Muscle layer of colon (tissue), 2 donors: ENCODE data around the gene RRAS.

Experiments
- H3K27ac ChIP-seq: one replicate; pipeline ENCODE4 v1.7.0; 2013; ENCODE audit warnings: low read depth, mild to moderate bottlenecking, low read length, moderate library complexity
- H3K27me3 ChIP-seq, 2 donors: one replicate each; pipeline ENCODE4 v1.7.0; 2013; ENCODE audit warnings: low read length in 2 of 2, mild to moderate bottlenecking in 2 of 2; ENCODE audit not compliant: insufficient read depth in 2 of 2, control insufficient read depth in 1 of 2
- H3K36me3 ChIP-seq: one replicate; pipeline ENCODE4 v1.7.0; 2013; ENCODE audit warnings: mild to moderate bottlenecking, low read length; ENCODE audit not compliant: insufficient read depth
- H3K4me1 ChIP-seq: one replicate; pipeline ENCODE4 v1.7.0; 2013; ENCODE audit warnings: mild to moderate bottlenecking, low read length; ENCODE audit not compliant: insufficient read depth
- H3K4me3 ChIP-seq, 2 donors: one replicate each; pipeline ENCODE4 v1.7.0; 2013; ENCODE audit warnings: low read length in 2 of 2, low read depth in 1 of 2, mild to moderate bottlenecking in 1 of 2, moderate library complexity in 1 of 2
- H3K9ac ChIP-seq: one replicate; pipeline ENCODE4 v1.7.0; 2013; ENCODE audit warnings: low read length
- H3K9me3 ChIP-seq: one replicate; pipeline ENCODE4 v1.7.0; 2013; ENCODE audit warnings: mild to moderate bottlenecking, low read length
- donor health status: abdominal sarcoma.
- donor health status: Adenocarcinoma of cecum.

The RRAS gene

DNA sequence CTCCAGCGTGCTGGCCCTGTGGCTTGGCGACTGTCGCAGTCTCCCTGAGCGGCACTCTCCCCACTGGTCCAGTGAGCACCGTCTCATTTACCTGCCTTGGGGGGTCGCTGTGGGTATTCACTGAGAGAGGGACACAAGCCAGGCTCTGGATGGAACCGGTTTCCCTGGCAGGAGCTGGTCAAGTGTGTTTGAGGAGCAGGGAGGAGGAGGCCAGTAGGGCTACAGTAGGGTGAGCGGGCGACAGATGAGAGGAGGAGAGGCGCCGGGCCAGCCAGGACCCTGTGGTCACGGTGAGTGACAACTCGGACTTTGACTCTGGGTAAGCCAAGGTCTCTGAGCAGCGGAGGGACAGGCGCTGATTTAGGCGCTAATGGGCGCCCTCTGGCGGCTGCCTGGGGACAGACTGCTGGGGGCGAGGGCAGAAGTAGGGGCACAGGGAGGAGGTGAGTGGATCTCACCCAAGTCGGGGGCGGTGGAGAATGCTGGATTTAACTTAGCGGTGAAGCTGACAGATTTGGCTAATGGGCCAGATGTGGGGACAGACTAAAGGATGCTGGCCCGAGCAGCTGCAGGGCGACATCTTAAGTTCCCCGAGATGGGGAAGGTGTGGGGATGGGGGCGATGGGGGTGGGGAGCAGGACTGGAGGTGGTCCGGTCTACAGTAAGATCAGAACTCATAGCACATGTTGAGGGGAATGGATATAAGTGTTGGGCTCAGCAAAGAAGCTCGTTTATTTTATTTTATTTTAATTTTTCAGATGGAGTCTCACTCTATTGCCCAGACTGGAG, 32.4 kb upstream of the RRAS start:
- H3K9me3 ChIP-seq, result no peaks in the 10 kb centered on the region
- H3K27ac ChIP-seq, result no peak overlapping the region
- H3K36me3 ChIP-seq, result peaks cover 10% of the 10 kb centered on the region
- no peak overlapping the region for H3K4me3 ChIP-seq
- no peaks in the 10 kb centered on the region for H3K27me3 ChIP-seq
- H3K4me1 ChIP-seq, result peaks cover 12% of the 10 kb centered on the region
- no peak overlapping the region for H3K9ac ChIP-seq

DNA sequence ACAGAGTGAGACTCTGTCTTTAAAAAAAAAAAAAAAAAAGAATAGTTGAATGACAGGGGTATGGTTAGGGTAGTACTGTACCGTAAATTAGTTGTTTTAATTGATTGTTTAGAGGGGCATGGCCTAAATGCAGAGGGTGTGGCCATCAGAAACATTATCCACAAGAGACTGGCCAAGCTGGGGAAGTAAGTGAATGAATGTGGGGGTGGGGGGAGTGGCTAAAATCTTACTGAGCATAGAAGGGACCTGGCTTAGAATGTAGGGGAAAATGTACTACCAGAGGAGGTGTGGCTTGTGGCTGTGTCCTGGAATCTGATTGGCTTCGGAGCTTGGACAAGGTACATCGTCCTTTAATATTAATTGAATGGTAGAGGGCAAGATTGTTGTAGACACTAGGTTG, 29.6 kb upstream of the RRAS start:
- no peak overlapping the region for H3K4me3 ChIP-seq
- H3K27ac ChIP-seq, result no peak overlapping the region
- no peak overlapping the region for H3K9ac ChIP-seq
- no peaks in the 10 kb centered on the region for H3K27me3 ChIP-seq
- H3K4me1 ChIP-seq, result peaks cover 19% of the 10 kb centered on the region
- peaks cover 10% of the 10 kb centered on the region for H3K36me3 ChIP-seq
- H3K9me3 ChIP-seq, result no peaks in the 10 kb centered on the region

DNA sequence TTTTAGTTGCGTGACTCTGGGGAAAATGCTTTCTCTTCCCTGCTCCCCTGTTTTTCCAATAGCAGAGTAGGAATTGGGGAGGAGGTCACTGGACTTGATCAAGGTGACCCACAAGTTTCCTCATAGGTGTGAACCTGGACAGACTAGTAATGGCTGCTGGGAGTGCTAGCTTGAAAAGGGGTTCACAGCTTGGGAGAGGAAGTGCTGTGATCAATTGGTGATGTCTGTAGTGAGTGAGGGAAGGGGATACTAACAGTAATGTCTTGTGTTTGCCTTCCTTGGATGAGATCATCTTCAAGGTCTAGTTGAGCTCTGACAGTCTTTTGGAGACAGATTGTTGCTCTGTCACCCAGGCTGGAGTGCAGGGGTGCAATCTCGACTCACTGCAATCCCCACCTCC, 27.5 kb upstream of the RRAS start:
- H3K4me1 ChIP-seq, result peaks cover 26% of the 10 kb centered on the region
- H3K36me3 ChIP-seq, result peaks cover 18% of the 10 kb centered on the region
- no peaks in the 10 kb centered on the region for H3K27me3 ChIP-seq
- H3K9me3 ChIP-seq, result no peaks in the 10 kb centered on the region
- H3K4me3 ChIP-seq, result no peak overlapping the region
- no peak overlapping the region for H3K9ac ChIP-seq
- no peak overlapping the region for H3K27ac ChIP-seq

DNA sequence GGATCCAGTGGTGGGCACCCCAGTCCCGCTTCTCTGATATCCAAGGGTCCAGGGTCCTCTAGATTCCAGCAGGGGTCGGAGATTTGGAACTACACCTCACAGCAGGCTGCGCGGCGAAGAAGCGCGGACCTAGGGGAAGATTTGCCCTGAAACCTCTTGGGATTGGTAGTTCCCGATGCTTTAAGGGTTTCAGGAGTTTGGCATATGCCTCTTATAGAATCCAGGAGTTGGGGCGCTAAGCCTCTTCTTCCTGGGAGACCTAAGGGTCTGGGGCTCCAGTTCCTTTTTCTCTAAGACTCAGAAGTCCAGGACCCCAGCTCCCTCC, 26.1 kb upstream of the RRAS start:
- Histone ChIP-seq H3K9ac (peak overlapping the region; percentile 85), H3K27ac (peak overlapping the region; percentile 85), H3K4me1 (peaks cover 18% of the 10 kb centered on the region), H3K4me3 (peak overlapping the region; percentile 70 to 94), H3K36me3 (peaks cover 31% of the 10 kb centered on the region), H3K27me3 (no peaks in the 10 kb centered on the region), H3K9me3 (no peaks in the 10 kb centered on the region)

DNA sequence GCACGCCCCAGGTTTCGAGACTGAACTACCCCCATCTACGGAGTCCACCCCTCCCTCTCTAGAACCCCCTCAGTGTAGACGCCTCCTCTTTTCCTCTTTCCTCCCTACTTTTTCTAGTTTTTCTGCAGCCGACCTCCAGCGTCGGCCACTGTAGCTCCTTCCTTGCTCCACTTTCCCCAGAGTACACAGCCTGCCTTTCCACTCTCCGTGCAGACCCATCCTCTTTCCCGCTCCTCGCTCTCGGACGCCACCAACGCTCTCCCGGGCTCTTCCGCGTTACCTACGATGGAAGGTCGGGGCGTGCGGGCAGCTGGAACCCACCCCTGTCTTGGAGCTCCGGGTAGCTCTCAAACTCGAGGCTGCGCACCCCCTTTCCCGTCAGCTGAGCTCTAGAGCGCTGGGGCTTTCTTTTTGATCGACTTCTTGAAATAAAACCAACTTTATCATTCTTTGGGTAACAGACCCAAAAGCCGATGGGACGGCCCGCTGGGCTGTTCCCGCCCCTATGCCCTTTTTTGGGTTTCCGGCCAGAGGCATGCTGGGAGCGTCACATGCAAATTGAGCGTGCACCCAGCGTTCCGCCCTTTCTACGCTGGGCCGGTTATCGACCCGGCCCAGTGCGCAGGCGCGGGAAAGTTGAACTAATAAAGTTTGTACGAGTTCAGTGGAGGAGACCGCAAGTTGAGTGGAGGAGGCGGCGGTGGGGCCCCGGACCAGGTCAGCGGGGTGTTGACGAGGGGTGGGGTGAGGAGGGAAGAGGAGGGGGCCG, 25.6 kb upstream of the RRAS start, which contains the start of the genes BCL2L12 and IRF3:
Gene BCL2L12, plus strand, starts transcription at position 583 of the 769 bp plus-strand sequence. CDS start 760 bp downstream, outside the sequence.
Gene IRF3, minus strand, starts transcription at position 507 of the 769 bp plus-strand sequence. CDS start 1,019 bp downstream, outside the sequence.
- Histone ChIP-seq H3K36me3 (peaks cover 35% of the 10 kb centered on the region), H3K4me1 (peaks cover 18% of the 10 kb centered on the region), H3K4me3 (peak within 1 kb of the TSS; percentile 70 to 94), H3K9ac (peak within 1 kb of the TSS; percentile 85), H3K27ac (peak within 1 kb of the TSS; percentile 85), H3K27me3 (no peaks in the 10 kb centered on the region), H3K9me3 (no peaks in the 10 kb centered on the region)

DNA sequence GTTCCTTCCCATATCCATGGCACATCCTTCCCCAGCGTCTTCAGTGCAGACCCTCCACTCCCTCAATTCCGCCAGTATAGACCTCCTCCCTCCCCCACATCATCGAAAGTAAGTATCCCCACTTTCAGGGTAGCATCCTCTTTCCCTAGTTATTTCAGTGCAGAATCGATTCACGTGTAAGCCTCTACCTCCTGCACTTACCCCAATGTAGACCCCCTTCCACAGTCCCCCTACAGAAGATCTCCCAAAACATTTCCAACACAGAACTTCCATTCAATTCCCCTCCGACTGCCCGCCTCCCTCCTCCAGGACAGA, 25.1 kb upstream of the RRAS start:
- Histone ChIP-seq H3K27ac (peak overlapping the region; percentile 85), H3K27me3 (no peaks in the 10 kb centered on the region), H3K36me3 (peaks cover 38% of the 10 kb centered on the region), H3K9ac (peak overlapping the region; percentile 85), H3K9me3 (no peaks in the 10 kb centered on the region), H3K4me1 (peaks cover 18% of the 10 kb centered on the region), H3K4me3 (peak overlapping the region; percentile 70 to 94)

DNA sequence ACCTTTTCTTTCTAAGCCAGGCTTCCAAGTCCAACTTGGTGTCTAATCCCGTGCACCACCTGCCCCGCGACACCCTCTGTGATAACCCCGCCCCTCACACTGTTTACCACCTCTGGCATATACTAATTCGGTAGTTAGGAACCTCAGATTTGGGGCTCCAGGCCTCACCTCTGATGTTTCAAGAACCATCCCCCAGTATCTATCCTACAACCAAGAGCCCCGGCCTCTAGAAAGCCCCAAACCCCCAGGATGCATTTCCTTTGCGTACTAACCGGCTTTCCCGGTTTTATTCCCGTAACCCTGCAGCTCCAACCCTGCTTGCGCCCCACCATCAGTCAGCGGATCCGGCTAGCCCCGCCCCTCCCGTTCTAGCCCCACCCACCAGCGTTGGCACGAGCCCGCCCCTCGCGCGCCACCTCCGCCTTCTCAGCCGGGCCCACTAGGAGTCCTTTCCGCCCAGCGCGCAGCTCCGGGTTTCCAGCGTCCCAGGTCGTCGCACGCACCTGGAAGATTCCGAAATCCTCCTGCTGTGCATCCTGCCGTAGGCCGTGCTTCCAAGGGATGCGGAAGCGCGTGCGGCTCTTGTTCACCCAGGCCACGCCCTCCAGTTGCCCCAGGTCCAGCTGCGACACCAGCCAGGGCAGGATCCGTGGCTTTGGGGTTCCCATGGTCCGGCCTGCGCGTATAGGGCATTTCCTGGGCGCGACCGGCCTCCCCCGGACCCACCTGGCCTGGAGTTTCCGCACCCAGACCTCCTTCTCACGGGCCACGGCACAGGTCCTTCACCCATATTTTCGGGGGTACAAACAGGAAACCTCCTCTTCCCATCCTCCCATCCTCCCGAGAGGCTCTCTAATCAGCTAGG, 24.5 kb upstream of the RRAS start:
- Histone ChIP-seq H3K36me3 (peaks cover 42% of the 10 kb centered on the region), H3K4me1 (peaks cover 18% of the 10 kb centered on the region), H3K9me3 (no peaks in the 10 kb centered on the region)

DNA sequence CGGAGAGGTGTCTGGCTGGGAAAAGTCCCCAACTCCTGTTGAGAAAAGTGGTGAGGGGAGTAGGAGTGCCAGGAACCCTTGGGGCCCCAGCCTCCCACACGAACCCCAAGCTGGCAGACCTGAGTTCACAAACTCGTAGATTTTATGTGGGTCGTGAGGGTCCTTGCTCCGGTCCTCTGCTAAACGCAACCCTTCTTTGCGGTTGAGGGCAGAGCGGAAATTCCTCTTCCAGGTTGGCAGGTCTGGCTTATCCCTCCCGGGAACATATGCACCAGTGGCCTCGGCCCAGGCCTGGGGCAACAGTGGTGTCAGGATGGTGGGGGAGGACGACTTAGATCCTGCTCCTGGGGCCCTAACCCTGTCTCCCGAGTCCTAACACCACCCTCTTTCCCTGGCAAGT, 23.3 kb upstream of the RRAS start:
- Histone ChIP-seq H3K4me1 (peaks cover 18% of the 10 kb centered on the region), H3K9ac (no peak overlapping the region), H3K27ac (no peak overlapping the region), H3K27me3 (no peaks in the 10 kb centered on the region), H3K36me3 (peaks cover 48% of the 10 kb centered on the region), H3K9me3 (no peaks in the 10 kb centered on the region), H3K4me3 (no peak overlapping the region)

More for the DNA sequence above, 24.5 kb upstream of the RRAS start:
- Histone ChIP-seq H3K27ac (peak overlapping the region; percentile 85), H3K9ac (peak overlapping the region; percentile 85), H3K27me3 (no peaks in the 10 kb centered on the region), H3K4me3 (peak overlapping the region; percentile 70 to 94)

DNA sequence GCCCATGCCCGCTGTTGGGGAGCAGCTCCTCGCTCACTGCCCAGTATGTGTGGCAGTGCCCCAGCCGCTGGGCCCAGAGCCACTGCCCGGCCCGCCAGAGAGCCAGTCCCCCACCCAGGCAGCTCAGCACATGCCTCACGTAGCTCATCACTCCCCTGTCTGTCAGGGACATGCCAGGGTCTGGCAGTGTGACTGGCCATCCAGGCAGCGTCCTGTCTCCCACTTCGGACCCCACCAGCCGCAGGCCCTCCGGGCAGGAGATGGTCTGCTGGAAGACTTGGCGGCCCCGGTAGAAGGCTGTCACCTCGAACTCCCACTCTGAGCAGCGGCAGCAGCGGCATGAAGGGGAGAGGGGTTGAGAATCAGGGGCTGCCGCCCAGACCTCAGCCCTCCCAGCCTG, 22.1 kb upstream of the RRAS start:
- Histone ChIP-seq H3K27me3 (no peaks in the 10 kb centered on the region), H3K9me3 (no peaks in the 10 kb centered on the region), H3K4me3 (no peak overlapping the region), H3K27ac (no peak overlapping the region), H3K36me3 (peaks cover 60% of the 10 kb centered on the region), H3K9ac (no peak overlapping the region), H3K4me1 (peaks cover 18% of the 10 kb centered on the region)

DNA sequence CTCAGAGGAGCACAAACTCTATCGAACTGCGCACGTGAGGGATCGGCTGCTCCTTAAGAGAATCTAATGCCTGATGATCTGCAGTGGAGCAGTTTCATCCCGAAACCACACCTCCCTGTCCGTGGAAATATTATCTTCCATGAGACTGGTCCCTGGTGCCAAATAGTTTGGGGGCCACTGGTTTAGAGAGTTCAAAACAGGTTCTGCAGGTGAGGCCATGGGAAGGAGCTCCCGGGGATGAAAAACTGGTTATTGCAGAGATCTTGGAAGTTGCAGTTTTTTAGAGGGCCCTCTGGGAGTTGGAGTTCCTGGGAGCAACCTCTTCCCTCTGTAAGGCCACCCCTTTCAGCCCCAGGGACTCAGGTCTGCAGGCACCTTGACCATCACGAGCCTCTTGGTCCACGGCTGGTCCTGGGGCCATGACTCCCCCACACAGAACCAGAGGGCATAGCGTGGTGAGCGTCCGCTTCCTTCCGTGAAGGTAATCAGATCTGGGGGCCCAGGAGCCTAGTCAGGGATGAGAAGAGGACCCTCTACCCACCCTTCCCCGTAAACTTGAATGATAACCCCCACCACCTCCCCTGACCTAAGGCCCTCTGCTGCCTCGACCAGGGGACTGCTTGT, 20.5 kb upstream of the RRAS start:
- Histone ChIP-seq H3K9me3 (no peaks in the 10 kb centered on the region), H3K4me1 (peaks cover 8% of the 10 kb centered on the region), H3K27ac (no peak overlapping the region), H3K36me3 (peaks cover 75% of the 10 kb centered on the region), H3K27me3 (no peaks in the 10 kb centered on the region), H3K9ac (no peak overlapping the region), H3K4me3 (no peak overlapping the region)
